ENCODE measurements around the gene KCNMA1. TPM values are rescaled to one million over a fixed set of nuclear protein-coding genes. Genes with fewer than 3 reads are reported as not detected.

Gene KCNMA1
- total RNA-seq, 1 experiment from 2014 or later = 0.70 TPM

GRCh38 chr10:77644557-77645243, 7.1 kb upstream of the KCNMA1 start:
- intact Hi-C loops (cut with micrococcal nuclease; ENCODE audit: unreplicated experiment) = loop anchor here (1.0 to 5.0 kb wide), 3 partner anchors 112 to 152 kb away; no protein-coding TSS in a partner anchor
- ChIA-PET CTCF (interaction anchor here (0.6 to 1.0 kb wide), 2 partner anchors 468 to 473 kb away, joined by 3 read pairs; no protein-coding TSS in a partner anchor), POLR2A (ENCODE audit: unreplicated experiment) (no interaction called here)
- Histone ChIP-seq H3K9me3 (ENCODE audit: insufficient read depth, low read depth) (0 out of 2 replicates have a peak, but pooled peaks cover 7% of the 10 kb centered on the region), H3K79me2 (ENCODE audit: low read depth) (no peaks in the 10 kb centered on the region), H3F3A (ENCODE audit: insufficient read depth, low read depth) (peaks cover 7% of the 10 kb centered on the region), H3K27ac (no peak overlapping the region), H2AFZ (no peak overlapping the region), H3K4me3 (no peak overlapping the region), H3K36me3 (ENCODE audit: low read depth) (no peaks in the 10 kb centered on the region), H3K4me1 (replicated peaks; ENCODE audit: insufficient read depth) (peaks cover 22% of the 10 kb centered on the region), H4K20me1 (ENCODE audit: insufficient read depth) (no peaks in the 10 kb centered on the region), H3K4me2 (no peak overlapping the region), H3K27me3 (ENCODE audit: insufficient read depth, low read depth) (no peaks in the 10 kb centered on the region), H3K9me2 (ENCODE audit: insufficient read depth) (no peaks in the 10 kb centered on the region)
- DNase-seq = no peak
- no TSS peak for BruUV-seq (replicated peaks)
- TF ChIP-seq EZH2 (IDR thresholded peaks at IDR 0.05; ENCODE audit: low read depth) (no peak), CTCF (conservative IDR thresholded peaks at IDR 0.05) (no peak)

GRCh38 chr10:77643795-77644468, 6.3 kb upstream of the KCNMA1 start:
- Histone ChIP-seq H2AFZ (no peak overlapping the region), H3K4me2 (no peak overlapping the region), H3K79me2 (ENCODE audit: low read depth) (no peaks in the 10 kb centered on the region), H3K27ac (no peak overlapping the region), H4K20me1 (ENCODE audit: insufficient read depth) (no peaks in the 10 kb centered on the region), H3K9me3 (ENCODE audit: insufficient read depth, low read depth) (0 out of 2 replicates have a peak, but pooled peaks cover 7% of the 10 kb centered on the region), H3K9me2 (ENCODE audit: insufficient read depth) (no peaks in the 10 kb centered on the region), H3F3A (ENCODE audit: insufficient read depth, low read depth) (peaks cover 14% of the 10 kb centered on the region), H3K27me3 (ENCODE audit: insufficient read depth, low read depth) (no peaks in the 10 kb centered on the region), H3K36me3 (ENCODE audit: low read depth) (no peaks in the 10 kb centered on the region), H3K4me1 (replicated peaks; ENCODE audit: insufficient read depth) (peaks cover 20% of the 10 kb centered on the region), H3K4me3 (no peak overlapping the region)
- ChIA-PET POLR2A (ENCODE audit: unreplicated experiment) (no interaction called here), CTCF (interaction anchor here (0.6 to 1.2 kb wide), 11 partner anchors 15 to 479 kb away, joined by 3 to 11 read pairs (median 5); no protein-coding TSS in a partner anchor)
- intact Hi-C loops (cut with micrococcal nuclease; ENCODE audit: unreplicated experiment) = loop anchor here (1.0 to 5.0 kb wide), 5 partner anchors 112 to 479 kb away; no protein-coding TSS in a partner anchor
- DNase-seq = peak; percentile 32 to 49
- no TSS peak for BruUV-seq (replicated peaks)
- peak; percentile 76 for TF ChIP-seq CTCF (conservative IDR thresholded peaks at IDR 0.05)
- no peak for TF ChIP-seq EZH2 (IDR thresholded peaks at IDR 0.05; ENCODE audit: low read depth)

DNA sequence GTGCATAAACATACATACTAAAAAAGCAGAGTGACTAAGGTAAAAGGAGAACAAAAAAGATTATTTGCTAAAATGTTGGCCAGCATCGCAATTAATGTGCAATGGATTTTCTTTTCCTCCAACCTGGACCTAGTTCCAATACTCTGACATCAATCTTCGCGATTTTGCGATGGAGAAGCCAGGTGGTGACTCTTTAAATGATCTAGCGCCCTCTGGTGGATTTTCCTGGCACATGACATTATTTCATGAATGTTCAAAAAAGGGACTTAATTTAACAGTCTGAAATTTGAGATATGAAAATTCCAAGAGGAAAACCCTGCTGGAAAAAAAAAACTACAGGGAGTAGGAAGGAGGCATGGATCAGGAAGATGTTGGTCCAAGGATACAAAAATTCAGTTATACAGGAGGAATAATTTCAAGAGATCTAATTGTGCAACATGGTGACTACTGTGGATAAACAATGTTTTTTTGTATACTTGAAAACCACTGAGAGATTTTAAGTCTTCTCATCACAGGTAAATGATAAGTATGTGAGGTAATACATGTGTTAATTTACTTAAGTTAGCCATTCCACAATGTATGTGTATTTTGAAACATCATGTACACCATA, 4.3 kb upstream of the KCNMA1 start:
- Histone ChIP-seq H3K9me2 (ENCODE audit: insufficient read depth) (no peaks in the 10 kb centered on the region), H3K4me1 (replicated peaks; ENCODE audit: insufficient read depth) (peaks cover 11% of the 10 kb centered on the region; the same call in 1 of the 2 replicates), H3K36me3 (ENCODE audit: low read depth) (no peaks in the 10 kb centered on the region), H2AFZ (no peak overlapping the region), H3K79me2 (ENCODE audit: low read depth) (no peaks in the 10 kb centered on the region), H3F3A (ENCODE audit: insufficient read depth, low read depth) (peaks cover 15% of the 10 kb centered on the region), H3K27me3 (ENCODE audit: insufficient read depth, low read depth) (no peaks in the 10 kb centered on the region), H3K4me3 (no peak overlapping the region), H3K4me2 (peak overlapping the region; percentile 0; the same call in 1 of the 2 replicates), H3K9me3 (ENCODE audit: insufficient read depth, low read depth) (0 out of 2 replicates have a peak, but pooled peaks cover 7% of the 10 kb centered on the region), H4K20me1 (ENCODE audit: insufficient read depth) (no peaks in the 10 kb centered on the region), H3K27ac (no peak overlapping the region)
- BruUV-seq (replicated peaks) = no TSS peak
- intact Hi-C loops (cut with micrococcal nuclease; ENCODE audit: unreplicated experiment) = loop anchor here (1.0 to 5.0 kb wide), 9 partner anchors 135 to 477 kb away; no protein-coding TSS in a partner anchor
- ChIA-PET CTCF (interaction anchor here (0.6 to 2.4 kb wide), 5 partner anchors 8 to 476 kb away, joined by 3 to 8 read pairs (median 7); no protein-coding TSS in a partner anchor), POLR2A (ENCODE audit: unreplicated experiment) (no interaction called here)
- TF ChIP-seq EZH2 (IDR thresholded peaks at IDR 0.05; ENCODE audit: low read depth) = no peak
- peak; percentile 98 for TF ChIP-seq CTCF (conservative IDR thresholded peaks at IDR 0.05)
- DNase-seq = peak; percentile 61 to 72

Measured in PC-9 (cell line).